Stimulated activated CD4-positive, alpha-beta T cell treated with anti-CD3 and anti-CD28 coated beads, Interleukin-4, amount 100 ng/mL, for 48 hours (primary cell): ENCODE measurements around the gene CORO6.

Experiments used
- DNase-seq, 2 donors: peaks; one replicate each; pipeline ENCODE4 v3.0.0-alpha.2; 2020; ENCODE audit warnings: low read depth in 2 of 2

Gene CORO6

GRCh38 chr17:29591146-29591736, 31.5 kb downstream of the CORO6 start:
- peak in 1 of 2 donors; percentile 24 for DNase-seq

GRCh38 chr17:29590411-29591145, 32.1 kb downstream of the CORO6 start:
- DNase-seq: no peak

GRCh38 chr17:29589524-29590410, 32.9 kb downstream of the CORO6 start, which contains the start of gene GIT1:
Gene GIT1, minus strand, starts transcription at chr17:29589648. Its CDS starts 270 bp downstream, at chr17:29589378.
- peak; percentile 73 to 80 for DNase-seq

GRCh38 chr17:29588562-29589411, 33.9 kb downstream of the CORO6 start:
- peak in 1 of 2 donors; percentile 27 for DNase-seq

GRCh38 chr17:29588017-29588561, 34.6 kb downstream of the CORO6 start:
- no peak for DNase-seq

GRCh38 chr17:29587591-29587990, 35.1 kb downstream of the CORO6 start:
- DNase-seq: no peak

- DNase-seq: no peak
Measured at GRCh38 chr17:29586676-29587469, 35.8 kb downstream of the CORO6 start.

DNA sequence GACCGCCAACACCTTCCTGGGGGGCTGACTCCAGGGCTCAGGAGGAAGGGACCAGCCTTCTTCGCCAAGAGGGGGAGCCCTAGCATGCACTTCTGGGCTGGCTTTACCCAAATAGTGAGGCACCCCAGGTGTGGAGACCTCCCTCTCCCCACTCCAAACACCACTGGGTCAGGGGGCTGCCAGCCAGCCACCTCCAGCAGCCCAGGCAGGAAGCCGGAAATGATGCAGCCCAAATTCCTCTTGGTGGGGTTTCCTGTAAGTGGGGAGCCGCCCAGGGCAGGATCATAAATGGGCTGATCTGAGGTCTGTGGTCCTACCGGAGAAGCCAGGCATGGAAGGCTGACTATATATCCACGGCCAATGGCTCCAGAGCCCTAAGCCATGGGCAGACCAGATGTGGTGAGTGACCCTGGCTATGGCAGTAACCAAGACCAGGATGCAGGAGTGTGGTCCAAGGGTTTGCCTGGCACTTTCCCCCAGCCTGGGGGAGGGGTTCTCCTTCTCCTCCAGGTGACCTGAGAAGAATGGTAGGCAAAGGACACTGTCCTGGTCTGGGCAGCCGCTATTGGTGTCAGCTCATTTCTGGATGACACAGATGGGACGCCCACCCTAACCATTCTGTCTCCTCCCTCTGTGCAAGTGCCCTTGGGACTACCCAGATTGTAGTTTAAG, 37.5 kb downstream of the CORO6 start:
- no peak for DNase-seq

- DNase-seq: no peak
Measured at GRCh38 chr17:29584452-29585079, 38.1 kb downstream of the CORO6 start.

- DNase-seq: no peak
Measured at GRCh38 chr17:29583324-29584248, 39.1 kb downstream of the CORO6 start.

GRCh38 chr17:29582772-29583171, 39.9 kb downstream of the CORO6 start:
- DNase-seq: no peak

- DNase-seq: no peak
Measured at GRCh38 chr17:29582254-29582765, 40.4 kb downstream of the CORO6 start.

GRCh38 chr17:29581583-29582253, 41.0 kb downstream of the CORO6 start:
- no peak for DNase-seq

GRCh38 chr17:29579866-29580771, 42.6 kb downstream of the CORO6 start:
- DNase-seq: peak; percentile 84 to 86

GRCh38 chr17:29578626-29579485, 43.9 kb downstream of the CORO6 start:
- DNase-seq: no peak
